ENCODE measurements around the gene HIBADH.

DNA sequence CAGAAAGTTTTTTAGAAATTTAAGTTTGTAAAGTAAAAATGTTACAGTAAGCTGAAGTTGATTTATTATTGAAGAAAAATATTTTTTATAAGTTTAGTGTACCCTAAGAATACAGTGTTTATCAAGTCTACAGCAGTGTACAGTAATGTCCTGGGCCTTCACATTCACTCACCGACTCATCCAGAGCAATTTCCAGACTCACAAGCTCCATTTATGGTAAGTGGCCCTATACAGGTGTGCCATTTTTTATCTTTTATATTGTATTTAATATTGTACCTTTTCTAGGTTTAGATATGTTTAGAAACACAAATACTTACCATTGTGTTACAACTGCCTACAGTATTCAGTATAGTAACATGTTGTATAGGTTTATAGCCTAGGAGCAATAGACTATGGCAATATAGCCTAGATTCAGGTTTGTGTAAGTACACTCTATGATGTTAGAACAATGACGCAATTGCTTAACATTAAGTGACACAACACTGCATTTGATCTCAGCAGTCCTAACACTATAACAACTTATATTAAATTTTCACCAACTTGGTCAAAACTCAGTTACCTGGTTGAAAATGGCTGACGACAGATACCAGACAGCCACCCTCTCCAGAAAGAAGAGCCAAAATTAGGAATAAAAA lies 45.7 kb downstream of the HIBADH start:
- TF ChIP-seq, protein P1, sequence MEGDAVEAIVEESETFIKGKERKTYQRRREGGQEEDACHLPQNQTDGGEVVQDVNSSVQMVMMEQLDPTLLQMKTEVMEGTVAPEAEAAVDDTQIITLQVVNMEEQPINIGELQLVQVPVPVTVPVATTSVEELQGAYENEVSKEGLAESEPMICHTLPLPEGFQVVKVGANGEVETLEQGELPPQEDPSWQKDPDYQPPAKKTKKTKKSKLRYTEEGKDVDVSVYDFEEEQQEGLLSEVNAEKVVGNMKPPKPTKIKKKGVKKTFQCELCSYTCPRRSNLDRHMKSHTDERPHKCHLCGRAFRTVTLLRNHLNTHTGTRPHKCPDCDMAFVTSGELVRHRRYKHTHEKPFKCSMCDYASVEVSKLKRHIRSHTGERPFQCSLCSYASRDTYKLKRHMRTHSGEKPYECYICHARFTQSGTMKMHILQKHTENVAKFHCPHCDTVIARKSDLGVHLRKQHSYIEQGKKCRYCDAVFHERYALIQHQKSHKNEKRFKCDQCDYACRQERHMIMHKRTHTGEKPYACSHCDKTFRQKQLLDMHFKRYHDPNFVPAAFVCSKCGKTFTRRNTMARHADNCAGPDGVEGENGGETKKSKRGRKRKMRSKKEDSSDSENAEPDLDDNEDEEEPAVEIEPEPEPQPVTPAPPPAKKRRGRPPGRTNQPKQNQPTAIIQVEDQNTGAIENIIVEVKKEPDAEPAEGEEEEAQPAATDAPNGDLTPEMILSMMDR (IDR thresholded peaks at IDR 0.05) = no peak
- no peak for TF ChIP-seq POLR2A (IDR thresholded peaks at IDR 0.05)

All from testis (tissue), 2 donors.